HCT116 (cell line): ENCODE results near the gene PIP5KL1.

Experiments
- CTCF ChIP-seq, 3 experiments: fragments of 200-600 bp in 1 of 3; sonication (generic) in 1 of 3; IDR thresholded peaks in 2 of 3; conservative IDR thresholded peaks in 1 of 3; 2 replicates each; pipeline ENCODE4 v1.5.1; 2012 to 2017; ENCODE audit warnings: low read depth in 2 of 3, low read length in 2 of 3, antibody characterized with exemption in 1 of 3, borderline replicate concordance in 1 of 3, control low read depth in 1 of 3, mild to moderate bottlenecking in 1 of 3, mixed read lengths in 1 of 3, mixed run types in 1 of 3, moderate library complexity in 1 of 3; ENCODE audit not compliant: insufficient read depth in 1 of 3
- EGR1 ChIP-seq: IDR thresholded peaks from 2 replicates; pipeline ENCODE4 v1.6.1; 2012; ENCODE audit warnings: low read depth
- ELF1 ChIP-seq: IDR thresholded peaks from 2 replicates; pipeline ENCODE4 v1.6.1; 2012; ENCODE audit warnings: low read depth, borderline replicate concordance
- EZH2 ChIP-seq: fragments of 200-600 bp; sonication (generic); IDR thresholded peaks from 2 replicates; pipeline ENCODE4 v1.6.1; 2017; ENCODE audit warnings: antibody characterized with exemption, mixed run types
- EZH2phosphoT487 ChIP-seq: fragments of 200-600 bp; IDR thresholded peaks from 2 replicates; pipeline ENCODE4 v1.6.1; 2018; ENCODE audit warnings: antibody characterized with exemption, borderline replicate concordance
- POLR2A ChIP-seq: IDR thresholded peaks from 2 replicates; pipeline ENCODE4 v1.7.0; 2011; ENCODE audit warnings: borderline replicate concordance; ENCODE audit not compliant: insufficient read depth, insufficient read length; ENCODE audit errors: extremely low read depth
- POLR2AphosphoS5 ChIP-seq: IDR thresholded peaks from 2 replicates; pipeline ENCODE4 v1.6.1; 2011; ENCODE audit warnings: mild to moderate bottlenecking, low read depth, low read length, moderate library complexity
- SRF ChIP-seq: IDR thresholded peaks from 2 replicates; pipeline ENCODE4 v1.6.1; 2012; ENCODE audit warnings: low read depth
- TCF7L2 ChIP-seq: IDR thresholded peaks from 2 replicates; pipeline ENCODE4 v1.7.0; 2011; ENCODE audit warnings: borderline replicate concordance, inconsistent platforms; ENCODE audit not compliant: insufficient read depth, insufficient read length; ENCODE audit errors: extremely low read depth

GRCh38 chr9:127966416-127967150 is 36.0 kb upstream of the PIP5KL1 start:
- TF ChIP-seq CTCF (IDR thresholded peaks at IDR 0.05 in 2 of 3, conservative IDR thresholded peaks at IDR 0.05 in 1 of 3; ENCODE audit: borderline replicate concordance in 1 of 3, insufficient read depth in 1 of 3, low read depth in 2 of 3, low read length in 2 of 3) = no peak
- TF ChIP-seq EZH2phosphoT487 = no peak
- TF ChIP-seq POLR2A = no peak
- no peak for TF ChIP-seq SRF
- TF ChIP-seq EZH2 = no peak
- TF ChIP-seq POLR2AphosphoS5 = peak; percentile 22; the same call in 1 of the 2 replicates
- no peak for TF ChIP-seq TCF7L2
- no peak for TF ChIP-seq ELF1
- no peak for TF ChIP-seq EGR1
